ENCODE results near the gene VARS2. TPM values are rescaled to one million over a fixed set of nuclear protein-coding genes. Genes with fewer than 3 reads are reported as not detected.
A peak's percentile ranks its signal among the peaks of the same experiment; 100 is the strongest.

The VARS2 gene
- total and polyA plus RNA-seq, 5 donors from 2014 or later = 12.9 to 20.7 (median 17.6) TPM

DNA sequence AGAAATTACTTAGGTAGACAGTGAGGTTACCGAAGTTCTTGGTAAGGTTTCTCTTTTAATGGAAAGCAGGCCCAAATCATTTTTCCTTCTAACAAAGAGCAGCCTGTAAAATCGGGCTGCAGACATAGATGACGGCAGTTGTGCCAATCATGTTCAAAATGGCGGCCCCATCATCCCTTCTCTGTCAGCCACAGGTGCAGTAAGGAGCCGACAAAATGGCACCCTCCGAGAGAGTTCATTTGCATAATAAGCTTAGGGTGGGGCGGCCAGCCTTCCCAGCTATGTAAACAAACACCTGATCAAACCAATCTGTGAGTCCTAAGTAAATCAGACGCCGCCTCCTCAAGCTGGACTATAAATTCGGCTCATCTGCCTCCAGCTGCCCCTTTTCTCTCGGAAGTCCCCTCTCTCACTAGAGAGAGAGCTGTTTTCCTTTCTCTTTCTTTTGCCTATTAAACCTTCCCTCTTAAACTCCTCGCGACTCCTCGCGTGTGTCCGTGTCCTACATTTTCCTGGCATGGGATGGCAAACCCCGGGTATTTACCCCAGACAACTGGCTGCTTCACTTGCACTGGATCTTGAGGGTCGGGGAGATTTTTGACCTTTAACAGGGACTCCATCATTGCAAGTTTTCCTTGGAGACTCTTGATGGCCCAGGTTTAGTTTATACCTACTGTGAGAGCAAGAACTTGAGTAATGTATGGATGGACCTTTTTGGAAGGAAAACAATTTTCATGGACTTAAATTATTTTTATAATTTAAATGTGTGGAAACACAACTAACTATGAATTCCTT lies 38.6 kb upstream of the VARS2 start:
- H3K4me1 Mint-ChIP-seq = peaks cover 0 to 34% (median 17%) of the 10 kb centered on the region in 4 donors
- peaks cover 0 to 24% (median 5%) of the 10 kb centered on the region in 7 donors for H3K9me3 Mint-ChIP-seq
- H3K27ac Mint-ChIP-seq = peak overlapping the region in 2 of 3 donors; percentile 65 to 73

GRCh38 chr6:30876039-30876730 lies 37.9 kb upstream of the VARS2 start:
- DNase-seq = no peak
- Histone ChIP-seq H3K4me3 (ENCODE audit: low read depth, low read length) (no peak overlapping the region), H3K9me3 (ENCODE audit: control insufficient read depth in 2 of 2, low read length in 2 of 2) (peaks cover 3 to 9% of the 10 kb centered on the region in 2 experiments), H3K27ac (ENCODE audit: insufficient read depth, low read length, poor library complexity, severe bottlenecking) (no peak overlapping the region), H3K4me1 (ENCODE audit: control insufficient read depth, insufficient read depth, low read length, poor library complexity, severe bottlenecking) (peaks cover 10% of the 10 kb centered on the region), H3K36me3 (ENCODE audit: control insufficient read depth, insufficient read depth, low read length) (no peaks in the 10 kb centered on the region), H3K27me3 (ENCODE audit: control insufficient read depth, insufficient read depth, low read length) (no peaks in the 10 kb centered on the region)
- Mint-ChIP-seq H3K4me3 (peak overlapping the region in 1 of 4 donors; percentile 7), H3K4me1 (peaks cover 0 to 35% (median 14%) of the 10 kb centered on the region in 4 donors), H3K9me3 (peaks cover 0 to 19% (median 5%) of the 10 kb centered on the region in 7 donors), H3K27ac (peak overlapping the region in 2 of 3 donors; percentile 43 to 56), H3K27me3 (peaks cover 16% of the 10 kb centered on the region), H3K36me3 (peaks cover 4% of the 10 kb centered on the region)
- no peak for ATAC-seq (ENCODE audit: low read depth in 2 of 2)

More for the DNA sequence above, 38.6 kb upstream of the VARS2 start:
- DNase-seq (no peak), ATAC-seq (ENCODE audit: low read depth in 2 of 2) (no peak)
- Histone ChIP-seq H3K27ac (ENCODE audit: insufficient read depth, low read length, poor library complexity, severe bottlenecking) (no peak overlapping the region), H3K9me3 (ENCODE audit: control insufficient read depth in 2 of 2, low read length in 2 of 2) (peaks cover 3 to 9% of the 10 kb centered on the region in 2 experiments), H3K4me1 (ENCODE audit: control insufficient read depth, insufficient read depth, low read length, poor library complexity, severe bottlenecking) (peaks cover 10% of the 10 kb centered on the region), H3K27me3 (ENCODE audit: control insufficient read depth, insufficient read depth, low read length) (no peaks in the 10 kb centered on the region), H3K36me3 (ENCODE audit: control insufficient read depth, insufficient read depth, low read length) (no peaks in the 10 kb centered on the region), H3K4me3 (ENCODE audit: low read depth, low read length) (no peak overlapping the region)
- H3K4me3 Mint-ChIP-seq = no peak overlapping the region
- peaks cover 14% of the 10 kb centered on the region for H3K27me3 Mint-ChIP-seq
- peaks cover 8% of the 10 kb centered on the region for H3K36me3 Mint-ChIP-seq

- Histone ChIP-seq H3K4me1 (ENCODE audit: control insufficient read depth, insufficient read depth, low read length, poor library complexity, severe bottlenecking) (peaks cover 10% of the 10 kb centered on the region), H3K27ac (ENCODE audit: insufficient read depth, low read length, poor library complexity, severe bottlenecking) (no peak overlapping the region), H3K27me3 (ENCODE audit: control insufficient read depth, insufficient read depth, low read length) (no peaks in the 10 kb centered on the region), H3K36me3 (ENCODE audit: control insufficient read depth, insufficient read depth, low read length) (no peaks in the 10 kb centered on the region), H3K4me3 (ENCODE audit: low read depth, low read length) (peak overlapping the region; percentile 70), H3K9me3 (ENCODE audit: control insufficient read depth in 2 of 2, low read length in 2 of 2) (no peaks in the 10 kb centered on the region)
- peak; percentile 54 to 82 (median 69) for DNase-seq
- Mint-ChIP-seq H3K36me3 (peaks cover 4% of the 10 kb centered on the region), H3K27me3 (peaks cover 12% of the 10 kb centered on the region), H3K4me3 (peak overlapping the region; percentile 22 to 91 (median 82)), H3K9me3 (peaks cover 0 to 6% (median 0%) of the 10 kb centered on the region in 7 donors), H3K27ac (peak overlapping the region; percentile 64 to 95 (median 89)), H3K4me1 (peaks cover 0 to 30% (median 13%) of the 10 kb centered on the region in 4 donors)
- peak; percentile 74 to 77 for ATAC-seq (ENCODE audit: low read depth in 2 of 2)
Measured at GRCh38 chr6:30877419-30878262, 36.4 kb upstream of the VARS2 start.

GRCh38 chr6:30879684-30880427 lies 34.2 kb upstream of the VARS2 start:
- Mint-ChIP-seq H3K27me3 (peaks cover 14% of the 10 kb centered on the region), H3K27ac (peak overlapping the region in 1 of 3 donors; percentile 60), H3K4me1 (peaks cover 0 to 37% (median 23%) of the 10 kb centered on the region in 4 donors), H3K9me3 (peaks cover 0 to 2% (median 0%) of the 10 kb centered on the region in 7 donors), H3K36me3 (no peaks in the 10 kb centered on the region), H3K4me3 (peak overlapping the region in 1 of 4 donors; percentile 10)
- Histone ChIP-seq H3K27me3 (ENCODE audit: control insufficient read depth, insufficient read depth, low read length) (no peaks in the 10 kb centered on the region), H3K27ac (ENCODE audit: insufficient read depth, low read length, poor library complexity, severe bottlenecking) (no peak overlapping the region), H3K4me1 (ENCODE audit: control insufficient read depth, insufficient read depth, low read length, poor library complexity, severe bottlenecking) (peaks cover 25% of the 10 kb centered on the region), H3K36me3 (ENCODE audit: control insufficient read depth, insufficient read depth, low read length) (no peaks in the 10 kb centered on the region), H3K4me3 (ENCODE audit: low read depth, low read length) (no peak overlapping the region), H3K9me3 (ENCODE audit: control insufficient read depth in 2 of 2, low read length in 2 of 2) (no peaks in the 10 kb centered on the region)
- ATAC-seq (ENCODE audit: low read depth in 2 of 2) (no peak), DNase-seq (no peak)

DNA sequence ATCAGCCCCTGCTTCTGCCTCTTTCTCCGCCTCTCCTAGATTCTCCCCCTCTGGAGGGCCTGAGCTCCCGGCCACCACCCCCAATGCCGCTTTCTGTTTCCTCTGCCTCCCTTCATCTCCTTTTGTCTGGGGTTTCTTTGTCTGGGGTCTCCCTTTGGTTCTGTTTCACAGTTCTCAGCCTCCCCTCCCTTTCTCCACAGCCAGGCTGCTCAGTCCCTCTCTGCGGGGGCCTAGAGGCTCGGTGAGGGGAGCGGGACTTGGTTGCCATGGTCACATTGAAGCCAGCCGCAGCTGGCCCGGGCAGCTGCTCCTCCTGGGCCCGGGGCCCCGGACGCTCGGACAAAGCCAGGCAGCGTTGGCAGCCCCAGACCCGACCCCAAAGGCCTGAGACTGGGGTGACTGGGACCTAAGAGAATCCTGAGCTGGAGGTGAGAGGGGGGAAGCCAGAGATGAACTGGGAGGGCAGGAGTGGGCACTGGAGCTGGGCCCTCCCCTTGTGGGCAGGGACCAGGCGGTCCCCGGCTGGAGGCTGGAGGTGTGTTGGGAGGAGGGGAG lies 33.3 kb upstream of the VARS2 start:
- H3K4me1 Mint-ChIP-seq = peaks cover 0 to 44% (median 27%) of the 10 kb centered on the region in 4 donors
- no peaks in the 10 kb centered on the region for H3K36me3 Mint-ChIP-seq
- peaks cover 0 to 2% (median 0%) of the 10 kb centered on the region in 7 donors for H3K9me3 Mint-ChIP-seq
- Histone ChIP-seq H3K36me3 (ENCODE audit: control insufficient read depth, insufficient read depth, low read length) (no peaks in the 10 kb centered on the region), H3K27ac (ENCODE audit: insufficient read depth, low read length, poor library complexity, severe bottlenecking) (no peak overlapping the region), H3K4me1 (ENCODE audit: control insufficient read depth, insufficient read depth, low read length, poor library complexity, severe bottlenecking) (peaks cover 34% of the 10 kb centered on the region), H3K9me3 (ENCODE audit: control insufficient read depth in 2 of 2, low read length in 2 of 2) (no peaks in the 10 kb centered on the region), H3K27me3 (ENCODE audit: control insufficient read depth, insufficient read depth, low read length) (peaks cover 4% of the 10 kb centered on the region), H3K4me3 (ENCODE audit: low read depth, low read length) (no peak overlapping the region)
- H3K27me3 Mint-ChIP-seq = peaks cover 23% of the 10 kb centered on the region
- ATAC-seq (ENCODE audit: low read depth in 2 of 2) (no peak), DNase-seq (no peak)
- H3K4me3 Mint-ChIP-seq = peak overlapping the region in 2 of 4 donors; percentile 32 to 66
- H3K27ac Mint-ChIP-seq = peak overlapping the region in 2 of 3 donors; percentile 64 to 83

DNA sequence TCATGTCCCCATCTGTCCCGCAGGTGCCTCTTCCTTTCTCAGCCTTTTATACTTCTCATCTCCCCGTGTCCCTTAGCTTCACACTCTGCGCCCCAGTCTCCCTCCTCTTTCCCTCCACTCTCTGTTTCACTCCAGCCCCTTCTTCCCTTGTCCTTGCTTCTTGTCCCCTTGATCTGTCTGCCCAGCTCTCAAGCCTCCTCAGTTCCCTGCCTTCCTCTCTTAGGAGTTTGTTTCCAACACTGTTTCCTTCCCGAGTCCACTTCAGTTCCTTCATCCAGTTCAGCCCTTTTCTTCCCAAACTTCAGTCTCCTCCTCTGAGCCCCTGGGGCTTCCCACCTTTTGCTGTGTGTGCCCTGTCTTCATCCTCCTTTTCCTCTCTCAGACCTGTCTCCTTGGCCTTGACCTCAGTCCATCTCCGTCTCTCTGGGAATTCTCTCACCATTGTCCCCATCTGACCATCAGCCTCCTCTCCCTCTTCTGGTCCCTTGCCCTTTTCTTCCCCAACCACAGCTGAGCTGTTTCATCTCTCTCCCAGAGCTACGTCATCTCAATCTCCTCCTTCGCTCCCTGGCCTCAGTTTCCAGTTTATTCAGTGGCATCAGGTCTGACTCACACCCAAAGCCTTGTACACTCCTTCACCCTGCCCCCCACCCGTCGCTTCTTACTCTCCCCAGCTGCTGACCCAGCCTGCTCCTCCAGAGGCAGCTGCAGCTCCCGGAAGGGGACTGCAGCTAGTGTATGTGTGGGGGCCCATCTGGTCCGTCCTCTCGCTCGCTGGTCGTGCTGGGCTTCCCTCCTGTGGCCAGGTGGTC lies 32.4 kb upstream of the VARS2 start:
- DNase-seq (no peak), ATAC-seq (ENCODE audit: low read depth in 2 of 2) (no peak)
- Histone ChIP-seq H3K36me3 (ENCODE audit: control insufficient read depth, insufficient read depth, low read length) (no peaks in the 10 kb centered on the region), H3K9me3 (ENCODE audit: control insufficient read depth in 2 of 2, low read length in 2 of 2) (no peaks in the 10 kb centered on the region), H3K4me1 (ENCODE audit: control insufficient read depth, insufficient read depth, low read length, poor library complexity, severe bottlenecking) (peaks cover 42% of the 10 kb centered on the region), H3K4me3 (ENCODE audit: low read depth, low read length) (no peak overlapping the region), H3K27ac (ENCODE audit: insufficient read depth, low read length, poor library complexity, severe bottlenecking) (no peak overlapping the region), H3K27me3 (ENCODE audit: control insufficient read depth, insufficient read depth, low read length) (peaks cover 5% of the 10 kb centered on the region)
- Mint-ChIP-seq H3K4me3 (peak overlapping the region; percentile 31 to 90 (median 54)), H3K36me3 (no peaks in the 10 kb centered on the region), H3K4me1 (peaks cover 0 to 50% (median 27%) of the 10 kb centered on the region in 4 donors), H3K27me3 (peaks cover 23% of the 10 kb centered on the region), H3K9me3 (peaks cover 0 to 2% (median 0%) of the 10 kb centered on the region in 7 donors), H3K27ac (peak overlapping the region; percentile 36 to 94 (median 83))
